Right renal pelvis (tissue), 4 donors: ENCODE measurements around the gene OR4E1. TPM values are rescaled to one million over a fixed set of nuclear protein-coding genes. Genes with fewer than 3 reads are reported as not detected.
"Not testable (repeated sequence)": the region's sequence is repeated elsewhere in the genome, so short reads cannot be mapped to it uniquely, and the experiment has no call there.

ENCODE experiments used
- DNase-seq, 4 donors: peaks; one replicate each; pipeline ENCODE4 v3.0.0-alpha.2; 2013; ENCODE audit warnings: low read depth in 4 of 4, low spot score in 3 of 4, missing footprints in 1 of 4
- polyA plus RNA-seq, 4 donors: library from polyadenylated mRNA; unstranded; fragments of 120-200 nt; gene quantifications; one replicate each; pipeline ENCODE4 v1.2.1, GENCODE V29; 2013; ENCODE audit not compliant: insufficient read length in 4 of 4

Gene OR4E1
- under 1 TPM in 1 of 4 donors, not detected in 3; 0.05 TPM for polyA plus RNA-seq

DNA sequence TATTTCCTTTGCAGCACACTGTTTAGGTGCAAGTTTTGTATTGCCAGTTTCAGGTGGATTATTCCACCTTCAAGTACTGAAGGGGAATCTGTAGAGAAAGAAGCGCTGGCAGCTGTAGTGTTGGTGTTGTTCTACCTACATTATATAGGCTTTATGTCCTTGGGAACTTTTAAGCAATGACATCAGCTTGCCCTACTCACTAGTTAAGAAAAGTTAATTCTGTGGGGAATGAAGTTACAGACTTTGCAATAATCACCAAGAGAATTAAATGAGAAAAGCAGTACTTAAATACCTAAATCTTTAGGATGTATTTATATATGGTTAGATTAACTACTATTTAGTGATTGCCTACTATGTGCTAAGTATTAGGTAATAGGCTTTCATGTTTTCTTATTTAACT lies at the start of gene OR4E1:
OR4E1 (minus strand) TSS at position 101 of the 400 bp plus-strand sequence. CDS start 2,883 bp downstream, outside the sequence.
- no peak for DNase-seq

DNA sequence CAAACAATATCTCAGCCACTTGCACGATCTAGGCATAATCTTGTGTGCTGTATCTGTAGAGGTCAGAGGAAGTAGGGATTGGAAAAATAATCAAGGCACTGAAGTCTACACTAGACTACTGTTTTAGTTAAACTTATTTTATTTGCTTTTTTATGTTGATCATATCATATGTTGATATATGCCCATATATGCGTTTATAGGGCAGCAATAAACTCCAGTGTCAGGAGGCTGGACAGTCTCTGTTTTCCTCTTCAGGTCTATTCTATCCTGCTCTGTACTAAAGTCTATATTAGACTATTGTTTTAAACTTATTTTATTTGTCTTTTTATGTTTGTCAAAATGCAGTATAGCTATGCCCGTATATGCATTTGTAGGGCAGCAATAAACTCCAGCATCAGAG lies 47.9 kb upstream of the OR4E1 start:
- DNase-seq = no peak

GRCh38 chr14:21719841-21720240 lies 46.2 kb upstream of the OR4E1 start:
- DNase-seq = no peak

- no peak for DNase-seq
Observed at GRCh38 chr14:21714318-21714929, 40.8 kb upstream of the OR4E1 start.

DNA sequence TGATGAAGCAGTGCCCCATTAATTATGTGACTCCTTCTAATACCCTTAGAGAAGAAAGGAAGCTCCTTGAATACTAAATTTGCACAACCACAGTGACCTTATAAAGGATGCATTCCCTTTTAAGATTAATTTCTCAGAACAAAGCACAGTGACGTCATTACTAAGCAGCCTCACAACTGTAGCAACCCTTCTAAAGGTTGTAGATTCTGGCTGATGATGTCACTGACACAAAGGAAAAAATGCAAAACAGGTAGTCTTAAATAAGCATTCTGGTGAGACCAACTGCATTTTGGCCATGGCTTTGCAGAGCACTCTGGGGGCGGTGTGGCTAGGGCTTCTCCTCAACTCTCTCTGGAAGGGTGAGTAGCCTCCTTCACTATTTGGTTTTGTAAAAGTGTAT lies 38.4 kb upstream of the OR4E1 start:
- DNase-seq = no peak

- peak in 2 of 4 donors; percentile 7 to 12 for DNase-seq
Observed at GRCh38 chr14:21711360-21711961, 37.8 kb upstream of the OR4E1 start.

DNA sequence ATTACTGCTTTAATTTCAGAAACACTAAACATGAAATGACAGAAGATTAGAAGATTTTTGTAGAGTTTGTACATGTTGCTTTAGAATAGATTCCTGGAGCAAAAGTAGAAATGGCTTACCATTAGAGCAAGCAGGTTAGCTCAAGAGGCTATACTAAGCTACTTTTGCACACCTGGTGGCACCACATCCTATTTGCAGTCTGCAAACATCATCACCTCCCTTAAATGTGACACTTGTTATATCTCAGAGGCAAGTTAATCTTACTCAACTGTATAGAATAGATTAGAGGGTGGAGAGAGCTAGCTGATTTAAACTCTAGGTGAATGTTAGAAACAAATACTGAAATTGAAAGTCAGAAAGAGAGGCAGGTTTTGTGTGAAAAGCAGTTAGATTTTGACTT lies 30.7 kb upstream of the OR4E1 start:
- no peak for DNase-seq

GRCh38 chr14:21703357-21704326 lies 30.0 kb upstream of the OR4E1 start:
- DNase-seq = no peak

- DNase-seq = no peak
Observed at GRCh38 chr14:21702316-21702715, 28.7 kb upstream of the OR4E1 start.

GRCh38 chr14:21699551-21699950 lies 25.9 kb upstream of the OR4E1 start:
- DNase-seq = no peak

GRCh38 chr14:21698538-21698937 lies 24.9 kb upstream of the OR4E1 start:
- not testable (repeated sequence) for DNase-seq

GRCh38 chr14:21697662-21698061 lies 24.0 kb upstream of the OR4E1 start:
- DNase-seq = not testable (repeated sequence)

DNA sequence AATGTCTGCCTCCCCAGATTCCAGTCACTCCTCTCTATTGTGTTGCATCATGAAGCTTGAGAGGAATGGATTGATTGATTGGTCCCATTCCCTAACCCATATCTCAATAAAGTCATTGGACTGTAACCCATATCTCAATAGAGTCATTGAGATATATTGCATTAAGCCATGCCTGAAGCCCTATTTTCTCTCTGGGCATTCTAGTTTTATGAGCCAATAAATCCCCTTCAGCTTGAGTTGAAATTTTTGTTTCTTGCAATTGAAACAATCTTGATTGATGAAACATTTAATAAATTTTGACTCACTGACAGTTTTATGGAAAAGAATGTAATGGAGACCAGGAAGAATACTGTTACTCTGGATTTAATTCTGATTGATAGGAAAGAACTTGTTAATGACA lies 20.8 kb upstream of the OR4E1 start:
- no peak for DNase-seq

DNA sequence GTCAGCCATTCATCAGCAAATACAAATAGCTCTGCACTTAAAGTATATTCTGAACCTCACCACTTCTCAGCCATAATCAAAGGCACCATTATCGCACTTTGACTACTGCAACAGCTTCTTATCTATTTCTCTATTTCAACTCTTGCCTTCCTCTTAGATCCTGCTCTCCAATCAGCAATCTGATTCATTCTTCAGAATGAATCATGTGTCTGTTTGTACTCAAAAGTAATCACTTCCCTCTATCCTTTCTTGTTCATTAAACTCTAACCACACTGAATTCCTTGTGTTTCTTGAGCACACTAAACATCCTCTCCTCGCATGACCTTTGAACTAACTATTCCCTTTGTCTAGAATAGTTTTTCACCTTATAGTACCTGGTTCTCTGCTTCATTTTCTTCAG lies 12.8 kb upstream of the OR4E1 start:
- no peak for DNase-seq

DNA sequence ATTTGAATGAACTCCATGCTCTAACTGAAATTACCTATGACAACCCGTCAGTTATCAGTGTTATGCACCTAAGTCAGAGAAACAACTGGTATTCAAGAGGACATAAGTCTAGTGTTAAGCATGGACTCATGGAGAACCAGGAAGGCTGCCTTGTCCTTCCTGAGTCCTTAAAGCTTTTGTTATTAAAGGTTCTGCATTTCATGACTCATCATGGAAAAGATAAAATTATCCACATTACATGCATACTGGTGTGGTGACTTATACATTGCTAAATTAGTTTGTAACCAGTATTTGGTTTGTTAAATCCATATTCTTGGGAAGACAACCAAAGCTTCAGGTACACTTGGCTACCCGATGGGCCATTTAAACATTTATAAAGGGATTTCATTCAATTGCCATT lies 6.5 kb upstream of the OR4E1 start:
- DNase-seq = no peak

GRCh38 chr14:21675566-21675965 lies 1.9 kb upstream of the OR4E1 start:
- DNase-seq = no peak

DNA sequence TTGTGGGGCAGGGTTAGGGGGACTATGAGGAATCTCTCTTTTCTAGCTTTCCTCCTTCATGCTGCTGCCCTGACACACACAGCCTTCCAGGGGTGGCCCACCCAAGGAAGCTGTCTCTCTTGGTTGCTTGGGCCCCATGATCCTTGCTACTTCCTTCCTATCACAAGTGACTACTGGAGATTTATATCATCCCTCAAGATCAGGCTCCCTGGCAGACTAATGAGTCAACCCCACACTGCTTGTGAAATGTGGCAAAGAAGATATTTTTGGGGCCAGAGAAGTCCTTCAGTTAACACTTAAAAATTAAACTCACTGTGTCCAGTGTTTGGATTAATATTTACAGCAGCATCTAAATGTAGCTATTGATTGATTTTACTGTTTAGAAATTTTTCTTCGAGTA lies 1.5 kb downstream of the OR4E1 start:
- no peak for DNase-seq

DNA sequence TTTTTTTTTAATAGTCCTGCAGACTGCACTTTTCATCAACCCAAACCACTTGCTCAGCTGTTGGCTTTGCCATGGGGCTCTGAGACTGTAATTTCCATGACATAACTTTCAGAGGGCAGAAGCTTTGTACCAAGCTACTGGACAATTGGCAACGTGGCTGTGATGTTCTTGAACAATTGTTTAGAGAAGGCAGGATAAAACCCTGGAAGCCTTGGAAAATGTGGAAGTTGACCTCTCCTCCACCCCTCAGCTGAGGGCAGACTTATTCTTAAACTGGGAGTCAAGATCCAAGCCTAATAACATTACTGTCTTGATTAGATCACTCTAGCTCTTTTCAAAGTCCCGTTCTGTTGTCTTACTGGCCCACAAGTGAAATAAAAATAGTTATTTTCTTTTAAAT lies 2.2 kb downstream of the OR4E1 start:
- DNase-seq = no peak

DNA sequence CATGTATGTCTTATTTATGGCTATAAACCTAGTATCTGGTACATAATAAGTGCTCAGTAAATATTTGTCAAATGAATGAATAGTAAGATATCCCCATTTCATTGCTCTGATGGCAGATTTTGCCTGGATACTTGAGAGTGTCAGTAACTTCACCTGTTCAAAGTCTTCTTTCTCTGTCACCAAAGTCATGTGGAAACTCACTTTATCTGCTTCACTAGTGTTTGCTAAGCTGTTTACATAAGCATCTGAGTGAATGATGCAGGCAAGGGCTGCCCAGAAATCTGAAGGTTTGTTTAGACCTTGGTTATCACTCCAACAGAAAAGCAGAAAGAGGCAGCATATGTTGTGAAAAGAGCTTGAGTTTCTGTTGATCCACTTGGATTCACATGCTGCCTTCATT lies 4.3 kb downstream of the OR4E1 start:
- DNase-seq = no peak

GRCh38 chr14:21668377-21668776 lies 5.2 kb downstream of the OR4E1 start:
- DNase-seq = no peak

DNA sequence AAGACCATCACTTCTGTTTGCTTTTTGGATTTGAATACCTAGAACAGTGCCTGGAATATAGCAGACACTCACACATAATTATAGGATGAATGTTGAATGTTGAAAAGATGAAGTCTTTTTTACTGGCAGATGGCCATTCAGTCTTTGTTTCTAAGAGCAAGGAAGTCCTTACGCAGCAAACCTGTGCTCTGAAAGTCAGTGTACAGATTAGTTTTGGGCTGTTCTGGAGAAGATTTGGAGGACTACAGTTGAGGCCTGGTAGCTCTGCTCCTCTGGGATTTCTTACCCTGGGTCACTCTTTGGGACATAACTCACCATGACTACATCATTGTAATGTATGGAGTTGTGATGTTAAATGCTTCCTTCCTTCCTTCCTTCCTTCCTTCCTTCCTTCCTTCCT lies 16.6 kb downstream of the OR4E1 start:
- no peak for DNase-seq
